ENCODE data around the gene STARD3.

DNA sequence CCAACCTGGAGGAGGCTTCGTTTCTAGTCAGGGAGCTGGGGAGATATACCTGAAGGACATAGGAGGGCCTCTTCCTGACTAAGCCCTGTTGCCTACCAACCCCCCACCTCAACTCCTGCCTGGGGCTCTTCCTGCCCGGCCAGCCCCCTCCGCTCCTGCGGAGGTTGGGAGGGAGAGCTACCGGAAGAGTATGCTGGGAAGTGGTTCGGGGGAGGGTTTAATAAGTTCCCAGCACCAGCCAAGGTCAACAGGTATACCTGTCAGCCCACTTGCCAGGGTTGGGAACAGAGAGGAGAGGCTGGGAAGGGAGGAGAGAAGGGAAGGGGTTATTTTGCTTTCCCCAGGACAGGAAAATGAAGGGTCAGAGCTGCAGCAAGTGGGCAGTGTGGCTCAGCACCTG is 5.5 kb upstream of the STARD3 start:
- no peak for TF ChIP-seq EP300 (IDR thresholded peaks at IDR 0.05)
- TF ChIP-seq, protein P1, sequence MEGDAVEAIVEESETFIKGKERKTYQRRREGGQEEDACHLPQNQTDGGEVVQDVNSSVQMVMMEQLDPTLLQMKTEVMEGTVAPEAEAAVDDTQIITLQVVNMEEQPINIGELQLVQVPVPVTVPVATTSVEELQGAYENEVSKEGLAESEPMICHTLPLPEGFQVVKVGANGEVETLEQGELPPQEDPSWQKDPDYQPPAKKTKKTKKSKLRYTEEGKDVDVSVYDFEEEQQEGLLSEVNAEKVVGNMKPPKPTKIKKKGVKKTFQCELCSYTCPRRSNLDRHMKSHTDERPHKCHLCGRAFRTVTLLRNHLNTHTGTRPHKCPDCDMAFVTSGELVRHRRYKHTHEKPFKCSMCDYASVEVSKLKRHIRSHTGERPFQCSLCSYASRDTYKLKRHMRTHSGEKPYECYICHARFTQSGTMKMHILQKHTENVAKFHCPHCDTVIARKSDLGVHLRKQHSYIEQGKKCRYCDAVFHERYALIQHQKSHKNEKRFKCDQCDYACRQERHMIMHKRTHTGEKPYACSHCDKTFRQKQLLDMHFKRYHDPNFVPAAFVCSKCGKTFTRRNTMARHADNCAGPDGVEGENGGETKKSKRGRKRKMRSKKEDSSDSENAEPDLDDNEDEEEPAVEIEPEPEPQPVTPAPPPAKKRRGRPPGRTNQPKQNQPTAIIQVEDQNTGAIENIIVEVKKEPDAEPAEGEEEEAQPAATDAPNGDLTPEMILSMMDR (IDR thresholded peaks at IDR 0.05): no peak
- TF ChIP-seq POLR2A (IDR thresholded peaks at IDR 0.05): no peak

Data from sigmoid colon (tissue), 4 donors.